Keratinocyte (primary cell): Measurements from ENCODE around the gene GPR139.

Source experiments
- EZH2 ChIP-seq: IDR thresholded peaks from one replicate; pipeline ENCODE4 v1.6.1; 2012; ENCODE audit warnings: inconsistent platforms, mild to moderate bottlenecking, low read length, moderate library complexity
- TF ChIP-seq, protein P1 (sequence below), 3 experiments: IDR thresholded peaks in 1 of 3; conservative IDR thresholded peaks in 1 of 3; optimal IDR thresholded peaks in 1 of 3; 2 replicates in 2 of 3; 3 replicates in 1 of 3; pipeline versions ENCODE3 to v1.5.1; 2011; ENCODE audit warnings: low read length in 3 of 3, mild to moderate bottlenecking in 3 of 3, moderate library complexity in 2 of 3, control low read depth in 1 of 3, inconsistent platforms in 1 of 3; ENCODE audit not compliant: insufficient read depth in 2 of 3; ENCODE audit errors: extremely low read depth in 1 of 3

DNA sequence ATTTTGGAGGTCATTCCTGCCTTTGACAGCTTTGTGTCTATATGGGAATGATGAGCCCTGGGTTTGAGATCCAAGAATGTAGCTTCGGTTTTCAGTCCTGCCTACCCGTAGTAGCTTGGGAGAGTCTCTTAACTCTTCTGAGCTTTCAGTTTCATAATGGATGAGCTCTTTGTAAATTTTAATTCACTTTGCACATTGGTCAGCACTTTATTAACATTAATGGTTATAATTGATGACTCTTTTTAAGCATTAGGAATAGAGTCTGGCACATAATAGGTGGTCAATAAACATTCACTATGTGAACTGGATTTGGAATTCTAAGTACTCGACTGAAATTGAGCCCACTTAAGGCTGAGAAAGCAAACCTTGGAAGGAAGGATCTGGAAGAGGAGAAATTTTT is 17.3 kb downstream of the GPR139 start:
- TF ChIP-seq, protein P1, sequence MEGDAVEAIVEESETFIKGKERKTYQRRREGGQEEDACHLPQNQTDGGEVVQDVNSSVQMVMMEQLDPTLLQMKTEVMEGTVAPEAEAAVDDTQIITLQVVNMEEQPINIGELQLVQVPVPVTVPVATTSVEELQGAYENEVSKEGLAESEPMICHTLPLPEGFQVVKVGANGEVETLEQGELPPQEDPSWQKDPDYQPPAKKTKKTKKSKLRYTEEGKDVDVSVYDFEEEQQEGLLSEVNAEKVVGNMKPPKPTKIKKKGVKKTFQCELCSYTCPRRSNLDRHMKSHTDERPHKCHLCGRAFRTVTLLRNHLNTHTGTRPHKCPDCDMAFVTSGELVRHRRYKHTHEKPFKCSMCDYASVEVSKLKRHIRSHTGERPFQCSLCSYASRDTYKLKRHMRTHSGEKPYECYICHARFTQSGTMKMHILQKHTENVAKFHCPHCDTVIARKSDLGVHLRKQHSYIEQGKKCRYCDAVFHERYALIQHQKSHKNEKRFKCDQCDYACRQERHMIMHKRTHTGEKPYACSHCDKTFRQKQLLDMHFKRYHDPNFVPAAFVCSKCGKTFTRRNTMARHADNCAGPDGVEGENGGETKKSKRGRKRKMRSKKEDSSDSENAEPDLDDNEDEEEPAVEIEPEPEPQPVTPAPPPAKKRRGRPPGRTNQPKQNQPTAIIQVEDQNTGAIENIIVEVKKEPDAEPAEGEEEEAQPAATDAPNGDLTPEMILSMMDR (optimal IDR thresholded peaks at IDR 0.05 in 1 of 3, IDR thresholded peaks at IDR 0.05 in 1 of 3, conservative IDR thresholded peaks at IDR 0.05 in 1 of 3; ENCODE audit: extremely low read depth in 1 of 3, insufficient read depth in 2 of 3, low read length in 3 of 3): no peak
- TF ChIP-seq EZH2: no peak
